Stimulated activated naive B cell treated with anti-CD40 and anti-IgM and Interleukin-4, amounts not matched to agents 10 μg/mL and 1 μg/mL and 100 μg/mL, for 72 hours (primary cell): ENCODE data around the gene PRSS56.

Source experiments
- ATAC-seq, 2 donors: fragments of 150-1000 bp; cut with Tn5 transposase; replicated peaks; 2 replicates each; pipeline ENCODE4 v1.10.0; 2021; ENCODE audit warnings: moderate library complexity in 1 of 2
- DNase-seq: peaks from one replicate; pipeline ENCODE4 v3.0.0; 2021
- H3K27ac Mint-ChIP-seq: one replicate; pipeline ENCODE4 v1.8.0; 2022; ENCODE audit warnings: mild to moderate bottlenecking, mixed read lengths
- H3K27me3 Mint-ChIP-seq, 2 donors: one replicate each; pipeline ENCODE4 v1.8.0; 2022; ENCODE audit warnings: mixed read lengths in 2 of 2
- H3K36me3 Mint-ChIP-seq, 2 donors: one replicate each; pipeline ENCODE4 v1.8.0; 2022; ENCODE audit warnings: mixed read lengths in 2 of 2, mild to moderate bottlenecking in 1 of 2
- H3K4me1 Mint-ChIP-seq, 2 donors: one replicate each; pipeline ENCODE4 v1.8.0; 2022; ENCODE audit warnings: mixed read lengths in 2 of 2, mild to moderate bottlenecking in 1 of 2
- H3K4me3 Mint-ChIP-seq, 2 donors: one replicate each; pipeline ENCODE4 v1.8.0; 2022; ENCODE audit warnings: mild to moderate bottlenecking in 2 of 2, mixed read lengths in 2 of 2, moderate library complexity in 1 of 2
- H3K9me3 Mint-ChIP-seq, 2 donors: one replicate each; pipeline ENCODE4 v1.8.0; 2022; ENCODE audit warnings: mixed read lengths in 2 of 2, mild to moderate bottlenecking in 1 of 2

The PRSS56 gene

DNA sequence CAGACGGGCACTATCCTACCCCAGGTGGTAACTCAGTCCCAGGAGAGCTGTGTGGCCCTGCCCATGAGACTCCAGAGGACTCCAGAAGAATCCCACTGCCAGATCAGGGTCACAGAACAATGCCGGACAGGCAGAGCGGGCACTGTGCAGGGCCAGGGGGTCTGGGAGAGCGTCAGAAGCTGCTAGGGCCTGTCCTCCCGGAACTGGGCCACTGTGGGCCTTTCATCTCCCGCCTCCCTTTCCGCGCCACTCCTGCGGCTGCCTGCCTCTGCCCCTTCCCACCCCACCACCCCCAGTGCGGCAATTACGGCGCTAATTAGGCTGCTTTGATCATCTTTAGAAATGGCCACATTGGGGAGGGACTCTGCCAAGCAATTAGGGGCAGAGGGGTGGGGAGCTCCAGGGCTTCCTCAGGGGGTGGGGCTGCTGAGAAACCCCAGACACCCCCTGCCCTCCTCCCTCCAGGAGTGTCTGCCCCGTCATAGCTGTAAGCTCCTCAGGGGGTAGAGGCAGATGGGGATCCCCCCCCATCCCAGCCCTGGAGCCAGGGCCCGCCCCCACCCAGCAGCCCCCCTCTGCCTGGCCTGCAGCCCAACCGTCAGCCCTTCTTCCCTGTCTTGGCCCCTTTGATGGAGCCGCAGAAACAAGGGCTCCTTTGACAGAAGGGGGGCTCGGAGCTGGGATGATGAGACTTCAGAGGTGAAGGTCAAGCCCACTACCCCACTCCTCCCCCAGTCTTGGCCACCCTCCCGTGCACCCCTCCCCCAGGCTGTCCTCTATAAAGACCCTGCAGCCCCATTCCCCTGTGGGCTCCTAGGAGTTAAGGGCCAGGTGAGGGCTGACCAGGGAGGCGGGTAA, at the start of gene PRSS56:
Gene PRSS56, plus strand, starts transcription at position 808 of the 858 bp plus-strand sequence. CDS start 211 bp downstream, outside the sequence.
- H3K4me3 Mint-ChIP-seq, result no peak within 1 kb of the TSS
- peaks cover 51 to 54% of the 10 kb centered on the region in 2 donors for H3K27me3 Mint-ChIP-seq

DNA sequence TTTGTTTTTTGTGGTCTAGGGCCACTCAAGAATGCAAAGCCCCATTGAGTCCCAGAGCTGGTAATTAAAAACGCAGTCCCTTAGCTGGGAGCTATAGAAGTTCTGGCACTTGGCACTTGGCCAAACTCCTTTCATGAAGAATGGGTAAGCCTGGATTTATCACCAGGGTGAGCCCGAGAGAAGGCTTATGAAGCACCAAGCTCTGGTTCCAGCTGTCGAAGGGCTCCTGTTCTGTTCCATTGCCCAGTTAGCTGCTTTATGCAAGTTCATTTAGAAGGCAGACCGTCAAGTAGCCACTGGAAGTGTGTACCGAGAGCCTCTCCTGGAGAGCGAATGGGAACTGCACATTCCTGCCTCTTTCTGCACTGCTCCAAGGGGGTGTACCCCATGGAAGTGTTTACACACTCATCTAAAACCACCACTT, 46.7 kb upstream of the PRSS56 start:
- H3K36me3 Mint-ChIP-seq, result no peaks in the 10 kb centered on the region
- H3K4me3 Mint-ChIP-seq, result no peak overlapping the region
- H3K9me3 Mint-ChIP-seq, result peaks cover 12 to 16% of the 10 kb centered on the region in 2 donors
- DNase-seq (no peak), ATAC-seq (no peak)
- peaks cover 39 to 47% of the 10 kb centered on the region in 2 donors for H3K27me3 Mint-ChIP-seq
- no peak overlapping the region for H3K27ac Mint-ChIP-seq
- no peaks in the 10 kb centered on the region for H3K4me1 Mint-ChIP-seq

More for the DNA sequence above, at the start of gene PRSS56:
- no peaks in the 10 kb centered on the region for H3K36me3 Mint-ChIP-seq
- H3K9me3 Mint-ChIP-seq, result no peaks in the 10 kb centered on the region
- DNase-seq (no peak), ATAC-seq (no peak)
- H3K27ac Mint-ChIP-seq, result no peak within 1 kb of the TSS
- H3K4me1 Mint-ChIP-seq, result peaks cover 13 to 25% of the 10 kb centered on the region in 2 donors

DNA sequence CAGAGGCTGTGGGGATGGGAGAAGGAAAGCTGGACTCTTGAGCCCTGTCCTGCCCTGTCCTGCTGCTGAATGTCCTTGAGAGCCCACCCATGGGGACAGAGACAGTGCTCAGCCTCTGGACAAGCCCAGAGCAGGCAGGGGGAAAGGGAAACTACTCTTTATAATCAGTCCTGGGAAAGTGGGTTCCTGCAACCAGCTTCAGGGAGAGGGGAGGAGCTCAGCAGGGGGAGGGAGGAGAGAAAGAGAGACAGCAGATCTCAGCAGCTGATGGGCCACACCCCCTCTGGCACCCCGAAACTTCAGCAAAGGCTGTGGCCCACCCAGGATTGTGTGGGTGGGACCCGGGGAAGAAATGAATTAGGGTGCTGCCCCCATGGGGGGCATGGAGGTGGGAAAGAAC, 44.1 kb upstream of the PRSS56 start:
- H3K27ac Mint-ChIP-seq, result no peak overlapping the region
- ATAC-seq, result no peak
- no peaks in the 10 kb centered on the region for H3K4me1 Mint-ChIP-seq
- H3K36me3 Mint-ChIP-seq, result no peaks in the 10 kb centered on the region
- H3K27me3 Mint-ChIP-seq, result peaks cover 45 to 50% of the 10 kb centered on the region in 2 donors
- peaks cover 12 to 16% of the 10 kb centered on the region in 2 donors for H3K9me3 Mint-ChIP-seq
- H3K4me3 Mint-ChIP-seq, result no peak overlapping the region
- DNase-seq, result no peak

DNA sequence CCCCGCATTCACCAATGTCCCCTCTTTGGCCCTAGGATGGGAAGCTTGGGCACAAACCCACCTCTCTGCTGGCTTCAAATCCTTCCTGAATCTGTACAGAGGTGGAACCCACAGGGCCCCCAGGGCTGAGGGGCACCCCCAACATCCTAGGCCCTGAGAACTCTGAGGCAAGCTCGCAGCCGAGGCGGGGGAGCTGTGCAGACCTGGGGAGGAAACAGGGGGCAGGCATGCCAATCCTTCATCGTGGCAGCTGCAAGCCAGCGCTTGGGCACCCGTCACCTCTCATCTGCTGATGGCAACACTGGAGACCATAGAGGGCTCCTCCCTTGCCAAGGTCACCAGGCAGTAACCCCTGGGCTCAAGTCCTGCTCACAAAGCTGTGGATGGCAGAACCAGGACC, 43.4 kb upstream of the PRSS56 start:
- H3K27ac Mint-ChIP-seq, result no peak overlapping the region
- H3K9me3 Mint-ChIP-seq, result peaks cover 10 to 11% of the 10 kb centered on the region in 2 donors
- ATAC-seq (no peak), DNase-seq (no peak)
- H3K4me1 Mint-ChIP-seq, result no peaks in the 10 kb centered on the region
- no peaks in the 10 kb centered on the region for H3K36me3 Mint-ChIP-seq
- no peak overlapping the region for H3K4me3 Mint-ChIP-seq
- peaks cover 44 to 51% of the 10 kb centered on the region in 2 donors for H3K27me3 Mint-ChIP-seq

DNA sequence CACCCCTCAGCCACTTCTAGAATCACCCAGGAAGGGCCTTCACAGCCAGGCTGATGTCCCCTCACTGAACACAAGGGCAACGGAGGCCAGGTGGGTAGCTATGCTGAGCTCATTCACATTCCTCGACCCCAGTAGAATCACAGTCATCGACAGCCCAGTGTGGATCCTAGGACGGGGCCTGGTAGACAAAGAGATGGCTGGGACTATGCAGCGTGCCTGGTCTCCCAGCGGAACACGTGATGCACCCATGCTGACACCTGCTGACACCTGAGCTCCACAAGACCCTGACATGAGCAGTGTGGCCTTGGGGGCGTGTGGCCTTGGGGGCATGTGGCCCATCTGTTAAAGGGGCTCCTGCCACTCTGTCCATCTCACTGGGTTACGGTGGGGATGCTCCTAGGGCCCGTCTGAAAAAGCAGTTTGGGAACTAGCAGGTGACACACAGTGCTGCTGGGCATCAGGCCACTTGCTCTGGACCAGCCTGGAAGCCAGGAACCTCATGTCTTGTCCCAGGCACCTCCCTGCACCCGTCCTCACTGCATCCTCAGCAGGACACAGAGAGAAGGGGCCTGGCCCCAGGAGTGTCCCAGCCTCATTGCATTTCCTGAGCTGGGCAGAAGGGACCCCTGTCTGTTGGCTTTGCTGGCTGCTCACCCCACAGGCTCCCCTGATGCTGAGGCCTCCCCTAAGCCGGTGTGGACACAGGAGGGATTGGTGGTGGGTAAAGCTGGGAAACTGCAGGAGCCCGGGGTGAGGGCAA, 42.3 kb upstream of the PRSS56 start:
- H3K4me1 Mint-ChIP-seq, result no peaks in the 10 kb centered on the region

DNA sequence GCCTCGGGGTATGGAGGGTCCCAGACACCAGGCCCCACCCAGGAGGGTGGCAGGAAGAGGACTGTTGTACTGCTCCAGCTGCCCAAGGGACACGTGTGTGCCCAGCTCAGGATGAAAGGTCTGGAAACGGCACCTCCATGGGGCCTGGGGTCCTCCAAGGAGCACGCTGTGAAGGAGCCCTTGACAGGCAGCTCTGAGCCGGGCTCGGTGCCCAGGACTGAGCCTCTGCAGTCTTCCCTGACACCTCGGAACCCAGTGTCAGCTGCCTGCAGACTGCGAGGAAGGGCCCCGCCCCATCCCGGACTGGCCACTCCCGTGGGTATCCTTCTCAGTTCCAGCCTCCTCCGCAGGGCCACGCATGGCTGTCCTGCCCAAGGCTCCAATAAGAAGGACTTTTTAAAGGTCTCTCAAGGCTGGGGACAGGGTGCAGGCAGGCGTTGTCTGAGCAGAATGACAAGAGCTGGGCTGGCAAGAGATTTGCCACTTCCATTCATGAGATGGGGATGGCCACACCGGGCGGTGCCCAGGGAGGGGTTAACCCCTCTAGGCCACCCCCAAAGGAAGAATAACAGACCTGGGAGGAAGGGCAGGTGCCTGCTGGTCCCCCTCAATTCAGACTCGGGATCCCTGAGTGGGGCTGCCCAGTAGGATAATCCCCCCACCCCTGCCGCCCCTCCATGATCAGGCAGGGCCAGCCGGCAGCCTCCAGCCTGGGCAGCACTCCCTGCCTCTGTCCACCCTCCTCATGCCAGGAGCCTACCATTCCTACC, 41.4 kb upstream of the PRSS56 start:
- no peak overlapping the region for H3K4me3 Mint-ChIP-seq
- H3K4me1 Mint-ChIP-seq, result no peaks in the 10 kb centered on the region
- H3K27me3 Mint-ChIP-seq, result peaks cover 41 to 44% of the 10 kb centered on the region in 2 donors
- DNase-seq (no peak), ATAC-seq (no peak)
- no peaks in the 10 kb centered on the region for H3K9me3 Mint-ChIP-seq
- H3K36me3 Mint-ChIP-seq, result no peaks in the 10 kb centered on the region
- no peak overlapping the region for H3K27ac Mint-ChIP-seq

More for the DNA sequence above, 42.3 kb upstream of the PRSS56 start:
- Mint-ChIP-seq H3K4me3 (no peak overlapping the region), H3K27me3 (peaks cover 43 to 49% of the 10 kb centered on the region in 2 donors), H3K27ac (no peak overlapping the region), H3K9me3 (peaks cover 1 to 2% of the 10 kb centered on the region in 2 donors), H3K36me3 (no peaks in the 10 kb centered on the region)
- no peak for DNase-seq
- no peak for ATAC-seq

DNA sequence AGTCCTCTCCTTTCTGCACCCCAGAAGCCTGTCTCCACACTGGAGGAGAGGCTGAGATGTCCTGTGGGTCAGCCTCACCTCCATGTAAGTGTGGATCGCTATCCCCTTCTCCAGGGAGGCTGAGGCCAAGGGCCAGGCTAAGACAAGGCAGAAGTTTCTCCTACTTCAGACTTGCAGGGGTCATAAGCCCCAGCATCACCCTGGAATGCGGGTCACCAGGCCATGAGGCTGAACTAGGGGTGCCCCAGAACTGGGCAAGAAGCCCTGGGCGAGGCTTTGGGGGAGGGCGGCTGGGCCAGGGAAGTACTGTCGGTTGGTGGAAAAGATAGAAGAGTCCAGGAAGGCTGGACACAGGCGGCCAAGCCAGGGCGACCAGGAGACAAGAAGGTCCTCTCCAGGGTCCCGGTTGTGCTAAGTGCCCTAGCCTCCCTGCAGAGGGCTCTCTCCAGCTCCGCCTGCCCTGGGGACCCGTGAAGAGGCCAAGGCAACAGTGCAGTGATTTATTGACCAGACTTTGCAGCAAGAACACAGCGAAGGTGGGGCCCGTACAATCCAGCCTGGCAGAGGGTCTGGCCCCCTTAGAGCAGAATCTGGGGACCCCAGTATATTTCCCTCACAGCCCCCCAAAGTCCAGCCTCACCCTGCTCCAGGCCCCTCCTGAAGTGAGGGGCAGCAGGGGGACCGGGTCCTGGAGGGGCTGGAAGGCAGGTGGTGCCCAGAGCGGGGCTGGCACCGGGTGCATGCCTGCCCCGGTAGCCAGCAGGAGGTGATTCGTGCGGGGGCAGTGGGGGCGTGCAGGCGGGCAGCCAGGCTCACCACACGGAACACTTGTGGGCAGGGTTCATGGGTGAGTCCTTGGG, 40.6 kb upstream of the PRSS56 start:
- ATAC-seq (no peak), DNase-seq (no peak)
- Mint-ChIP-seq H3K36me3 (no peaks in the 10 kb centered on the region), H3K27ac (no peak overlapping the region), H3K4me1 (no peaks in the 10 kb centered on the region), H3K4me3 (no peak overlapping the region), H3K27me3 (peaks cover 42 to 50% of the 10 kb centered on the region in 2 donors), H3K9me3 (no peaks in the 10 kb centered on the region)

DNA sequence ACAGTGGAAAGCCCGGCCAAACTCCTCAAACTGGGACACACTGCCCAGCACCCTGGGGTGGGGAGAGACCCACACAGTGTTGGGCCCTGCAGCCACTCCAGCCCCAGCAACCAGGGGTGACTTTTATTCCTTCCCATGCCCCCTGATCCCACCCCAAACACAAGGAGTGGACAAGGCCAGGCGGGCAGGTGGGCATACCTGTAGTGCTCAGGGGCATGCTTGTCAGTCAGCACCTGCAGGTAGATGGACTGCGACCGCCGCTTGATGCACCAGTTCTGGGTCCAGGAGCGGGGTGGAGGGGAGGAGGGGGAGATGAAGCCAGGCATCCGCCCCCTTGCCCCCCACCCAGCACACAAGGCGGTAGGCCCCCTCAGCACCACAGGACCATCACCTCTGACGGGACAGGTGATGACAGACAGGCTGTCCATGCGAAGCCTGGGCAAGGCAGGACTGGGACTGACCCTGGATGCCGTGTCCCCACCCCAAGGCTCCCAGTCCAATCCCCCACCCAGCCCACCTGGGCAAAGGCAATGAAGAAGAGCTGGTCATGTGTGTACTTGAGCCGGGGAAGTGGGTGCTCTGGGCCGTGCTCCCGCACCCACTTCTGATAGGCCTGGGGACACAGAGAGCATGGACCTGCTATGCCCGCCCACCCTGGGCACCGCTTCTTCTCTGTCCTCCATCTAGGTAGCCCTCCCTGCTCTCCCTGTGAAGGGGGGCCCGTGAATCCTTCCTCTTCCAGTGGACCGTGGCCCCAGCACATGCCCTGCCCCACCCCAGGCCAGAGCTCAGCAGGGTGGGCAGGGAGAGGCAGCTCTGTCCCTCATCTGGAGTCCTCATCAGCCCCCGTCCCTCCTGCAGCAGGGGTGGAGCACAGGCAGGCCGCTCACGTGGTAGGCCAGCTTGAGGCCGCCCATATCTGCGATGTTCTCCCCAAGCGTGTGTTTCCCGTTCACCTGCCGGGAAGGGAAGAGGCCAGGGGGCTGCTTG, 39.7 kb upstream of the PRSS56 start:
- H3K27me3 Mint-ChIP-seq, result peaks cover 46 to 54% of the 10 kb centered on the region in 2 donors
- ATAC-seq (no peak), DNase-seq (no peak)
- H3K27ac Mint-ChIP-seq, result no peak overlapping the region
- H3K9me3 Mint-ChIP-seq, result no peaks in the 10 kb centered on the region
- H3K4me3 Mint-ChIP-seq, result no peak overlapping the region
- no peaks in the 10 kb centered on the region for H3K36me3 Mint-ChIP-seq
- H3K4me1 Mint-ChIP-seq, result peaks cover 5 to 6% of the 10 kb centered on the region in 2 donors

DNA sequence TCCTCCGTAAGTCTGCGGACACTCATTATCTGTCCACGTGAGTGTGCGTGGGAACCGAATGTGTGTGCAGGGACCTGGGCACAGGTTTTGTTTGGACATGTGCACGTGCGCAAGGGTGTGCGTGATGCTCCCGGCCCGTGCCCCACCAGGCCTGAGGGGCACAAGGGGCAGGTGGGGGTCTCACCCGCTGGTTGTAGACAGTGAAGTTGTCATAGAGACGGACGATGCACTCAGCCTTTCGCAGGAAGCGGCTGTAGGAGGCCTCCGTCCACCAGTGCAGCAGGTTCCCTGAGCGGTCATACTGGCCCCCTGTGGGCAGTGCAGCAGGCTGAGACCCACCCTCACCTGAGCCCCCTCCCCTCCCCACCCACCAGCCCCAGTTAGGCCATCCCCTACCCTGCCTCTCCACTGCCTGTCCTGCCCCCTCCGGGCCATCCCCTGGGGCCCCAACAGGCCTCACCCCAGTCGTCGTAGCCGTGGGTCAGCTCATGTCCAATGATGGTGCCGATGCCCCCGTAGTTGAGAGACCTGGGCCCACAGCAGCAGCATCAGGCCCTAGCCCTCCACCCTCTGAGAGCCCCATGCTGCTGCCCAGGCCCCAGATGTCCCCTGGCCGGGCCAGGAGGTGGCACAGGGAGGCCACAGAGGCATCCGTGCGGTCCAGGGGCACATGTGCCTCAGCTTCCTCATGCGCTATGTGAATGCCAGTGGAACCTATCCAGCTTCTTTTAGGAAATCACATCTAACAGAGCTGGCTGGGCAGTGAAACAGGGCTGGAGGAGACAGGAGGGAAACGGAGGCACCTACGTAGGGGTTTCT, 38.7 kb upstream of the PRSS56 start:
- DNase-seq (no peak), ATAC-seq (no peak)
- Mint-ChIP-seq H3K36me3 (no peaks in the 10 kb centered on the region), H3K9me3 (no peaks in the 10 kb centered on the region), H3K4me1 (peaks cover 7 to 8% of the 10 kb centered on the region in 2 donors), H3K4me3 (no peak overlapping the region), H3K27ac (no peak overlapping the region), H3K27me3 (peaks cover 51 to 52% of the 10 kb centered on the region in 2 donors)

DNA sequence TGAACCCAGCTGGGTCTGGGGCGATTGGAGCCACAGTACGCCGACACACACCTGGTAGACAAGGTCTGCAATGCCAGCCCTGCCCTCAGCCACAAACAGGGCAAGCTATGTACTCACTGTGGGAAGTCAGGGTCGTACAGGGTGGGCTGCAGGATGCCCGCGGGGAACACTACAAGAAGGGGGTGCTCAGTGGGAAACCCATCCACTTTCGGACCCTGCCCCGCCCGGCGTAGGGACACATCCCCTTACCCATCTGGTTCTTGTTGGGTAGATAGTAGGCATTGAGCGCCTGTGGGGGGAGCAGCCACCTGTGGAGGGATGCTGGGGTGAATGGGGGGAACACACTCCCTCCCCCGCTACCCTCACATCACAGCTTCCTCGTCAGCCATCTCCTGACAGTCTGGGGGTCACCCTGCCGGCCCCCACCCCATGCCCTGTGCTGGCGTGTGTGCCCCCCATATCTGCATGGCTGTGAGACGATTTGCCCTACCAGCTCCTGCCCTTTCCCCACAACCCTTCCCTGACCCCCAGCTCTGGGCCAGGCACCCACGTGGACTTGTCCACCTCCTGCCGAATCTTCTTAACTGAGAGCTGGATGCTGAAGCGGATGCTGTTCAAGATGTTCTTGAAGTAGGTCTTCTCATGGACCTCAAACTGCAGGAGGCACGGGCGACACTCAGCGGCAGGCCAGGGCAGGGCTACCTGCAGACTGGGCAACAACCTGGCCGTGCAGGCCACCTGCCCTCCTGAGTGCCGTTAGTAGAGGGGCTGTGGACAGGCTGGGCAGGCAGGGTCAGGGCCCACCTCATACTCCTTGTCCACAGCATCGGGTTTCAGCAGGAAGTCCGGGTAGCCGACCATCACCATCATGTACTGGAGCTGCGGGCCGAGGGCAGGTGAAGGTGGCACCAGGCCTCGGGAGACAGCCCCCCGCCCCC, 37.6 kb upstream of the PRSS56 start:
- H3K9me3 Mint-ChIP-seq, result no peaks in the 10 kb centered on the region
- DNase-seq, result no peak
- peaks cover 47 to 54% of the 10 kb centered on the region in 2 donors for H3K27me3 Mint-ChIP-seq
- no peak overlapping the region for H3K4me3 Mint-ChIP-seq
- ATAC-seq, result no peak
- H3K27ac Mint-ChIP-seq, result no peak overlapping the region
- no peaks in the 10 kb centered on the region for H3K36me3 Mint-ChIP-seq
- peaks cover 7 to 8% of the 10 kb centered on the region in 2 donors for H3K4me1 Mint-ChIP-seq

DNA sequence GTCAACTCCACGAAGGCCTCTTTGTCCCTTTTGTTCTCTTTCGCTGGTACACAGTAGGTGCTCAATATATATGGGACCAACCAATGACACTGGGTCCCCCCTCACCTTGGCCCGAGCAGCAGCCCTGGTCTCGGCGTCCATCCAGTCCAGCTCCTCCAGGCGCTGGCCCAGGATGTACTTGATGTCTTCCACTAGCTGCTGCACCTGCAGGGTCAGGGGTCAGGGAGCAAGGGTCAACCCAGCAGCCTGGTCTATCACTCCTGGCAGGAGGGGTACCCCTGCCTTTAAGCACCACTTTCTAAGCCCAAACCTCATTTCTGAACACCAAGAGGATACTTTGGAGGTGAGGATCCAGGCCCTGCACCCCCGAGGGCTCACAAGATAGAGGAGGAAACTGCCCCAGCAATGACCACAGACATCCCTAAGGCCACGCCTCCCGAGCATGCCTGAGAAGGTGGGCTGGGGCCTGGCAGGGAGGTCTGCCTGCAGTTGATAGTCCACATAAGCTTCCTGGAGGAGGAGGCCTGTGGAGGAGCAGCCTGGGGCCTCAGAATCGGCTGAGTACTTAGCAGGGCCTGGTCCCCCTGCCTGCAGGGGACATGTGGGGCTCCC, 36.8 kb upstream of the PRSS56 start:
- H3K27ac Mint-ChIP-seq, result no peak overlapping the region
- H3K4me3 Mint-ChIP-seq, result no peak overlapping the region
- no peak for DNase-seq
- no peaks in the 10 kb centered on the region for H3K36me3 Mint-ChIP-seq
- peaks cover 45 to 61% of the 10 kb centered on the region in 2 donors for H3K27me3 Mint-ChIP-seq
- no peak for ATAC-seq
- H3K4me1 Mint-ChIP-seq, result peaks cover 7 to 15% of the 10 kb centered on the region in 2 donors
- H3K9me3 Mint-ChIP-seq, result no peaks in the 10 kb centered on the region
